Panc1 (cell line): Measurements from ENCODE around the gene ABCG5. TPM values are rescaled to one million over a fixed set of nuclear protein-coding genes. Genes with fewer than 3 reads are reported as not detected.

Experiments used
- ATAC-seq: fragments of 200-7000 bp; cut with Tn5 transposase; 2 replicates; pipeline ENCODE4 v1.9.1; 2020; ENCODE audit warnings: mild to moderate bottlenecking, moderate library complexity
- BruUV-seq: library from RNA; stranded (reverse); fragments of 400-500 nt; replicated peaks from 2 replicates; lab custom pipeline; 2021; lab: Mats Ljungman, UMichigan
- CTCF ChIA-PET: fragments of 300-600 bp; sonication (Branson Sonifier 250); formaldehyde crosslinking; loops from one replicate; lab custom pipeline; 2022; ENCODE audit warnings: antibody characterized with exemption; lab: Charles Lee
- POLR2A ChIA-PET: fragments of 300-600 bp; sonication (Branson Sonifier 250); formaldehyde crosslinking; loops from one replicate; lab custom pipeline; 2022; ENCODE audit warnings: antibody characterized with exemption; lab: Charles Lee
- DNase-seq: peaks from one replicate; pipeline ENCODE4 v3.0.0-alpha.2; 2010; ENCODE audit warnings: low read depth, low spot score
- H3K27ac ChIP-seq: 2 replicates; pipeline ENCODE4 v1.5.1; 2011; ENCODE audit warnings: mild to moderate bottlenecking, low read length, inconsistent platforms
- H3K27me3 ChIP-seq: fragments of 200-500 bp; sonication (Bioruptor generic); 2 replicates; pipeline ENCODE4 v1.6.0; 2014; ENCODE audit warnings: low read length, inconsistent platforms; ENCODE audit not compliant: control insufficient read depth, insufficient read depth
- H3K36me3 ChIP-seq: fragments of 200-500 bp; sonication (Bioruptor generic); 2 replicates; pipeline ENCODE4 v1.5.1; 2014; ENCODE audit warnings: inconsistent platforms, mild to moderate bottlenecking, low read length, moderate library complexity; ENCODE audit not compliant: control insufficient read depth, insufficient read depth
- H3K4me1 ChIP-seq: 2 replicates; pipeline ENCODE4 v1.5.1; 2011; ENCODE audit warnings: inconsistent platforms, mild to moderate bottlenecking, low read length, moderate library complexity; ENCODE audit not compliant: control insufficient read depth, insufficient read depth
- H3K4me3 ChIP-seq, 2 experiments: 2 replicates each; pipeline ENCODE4 v1.5.1; 2011 to 2012; ENCODE audit warnings: low read depth in 2 of 2, low read length in 2 of 2, mild to moderate bottlenecking in 2 of 2, inconsistent platforms in 1 of 2, moderate library complexity in 1 of 2
- H3K9me3 ChIP-seq: fragments of 200-500 bp; sonication (Bioruptor generic); 2 replicates; pipeline ENCODE4 v1.5.1; 2014; ENCODE audit warnings: low read depth, mild to moderate bottlenecking, inconsistent platforms, low read length, moderate library complexity; ENCODE audit not compliant: control insufficient read depth, insufficient read depth
- POLR2AphosphoS5 ChIP-seq: IDR thresholded peaks from 2 replicates; pipeline ENCODE4 v1.6.1; 2012; ENCODE audit warnings: mild to moderate bottlenecking, low read depth, low read length, moderate library complexity
- SIN3A ChIP-seq: IDR thresholded peaks from 2 replicates; pipeline ENCODE4 v1.6.1; 2012; ENCODE audit warnings: low read depth, mild to moderate bottlenecking, low read length, moderate library complexity, borderline replicate concordance; ENCODE audit not compliant: insufficient read depth
- TCF7L2 ChIP-seq: IDR thresholded peaks from 2 replicates; pipeline ENCODE4 v1.6.1; 2011; ENCODE audit warnings: mild to moderate bottlenecking, low read depth, low read length, inconsistent platforms
- in situ Hi-C: cut with HindIII; loops from 2 replicates; pipeline ENCODE4 v1.10.0; 2016; ENCODE audit warnings: low sequenced_read_pairs, low pct_unique_long_range_greater_than_20kb
- intact Hi-C: fragments of 100-400 bp; cut with micrococcal nuclease; formaldehyde crosslinking; loops from one replicate; pipeline ENCODE4 v1.10.0; 2022; ENCODE audit not compliant: unreplicated experiment
- total RNA-seq: library from RNA; stranded (reverse); gene quantifications from one replicate; pipeline ENCODE4 v1.2.1, GENCODE V29; 2021; ENCODE audit not compliant: unreplicated experiment
- TF ChIP-seq, protein P1 (sequence below): fragments of 450-650 bp; IDR thresholded peaks from 2 replicates; pipeline ENCODE4 v1.5.1; 2017; ENCODE audit warnings: mild to moderate bottlenecking
- TF ChIP-seq, protein P2 (sequence below), 2 experiments: IDR thresholded peaks; 2 replicates each; pipeline ENCODE4 v1.6.1; 2011 to 2012; ENCODE audit warnings: low read depth in 2 of 2, control low read depth in 1 of 2, low read length in 1 of 2, mild to moderate bottlenecking in 1 of 2, moderate library complexity in 1 of 2; ENCODE audit not compliant: insufficient read depth in 1 of 2

The ABCG5 gene
- total RNA-seq, 1 experiment from 2014 or later, result 0.05 TPM

DNA sequence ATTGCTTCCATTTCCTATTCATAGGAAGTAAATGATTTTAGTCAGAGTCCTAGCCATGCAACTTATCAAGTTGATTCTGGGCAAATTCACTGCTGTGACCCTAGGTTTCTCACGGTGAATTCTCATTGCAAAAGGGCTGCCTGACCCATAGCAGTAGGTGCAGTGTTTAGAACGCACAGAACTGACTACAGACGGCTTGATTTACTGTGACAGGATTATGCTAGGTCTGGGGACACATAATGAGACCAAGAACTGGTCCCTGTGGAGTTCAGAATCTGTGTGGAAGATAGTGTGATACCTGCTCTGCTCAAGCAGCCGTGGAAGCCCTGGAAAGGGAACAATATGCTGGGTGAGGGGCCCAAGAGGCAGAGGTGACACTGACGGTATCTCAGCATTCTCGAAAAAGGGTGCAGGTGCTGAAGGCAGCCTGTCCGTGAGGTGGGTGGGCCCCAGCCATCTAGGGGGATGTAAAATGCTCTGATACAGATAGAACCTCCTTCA lies 46.5 kb upstream of the ABCG5 start:
- no TSS peak for BruUV-seq
- in situ Hi-C loops (no loop called here), intact Hi-C loops (no loop called here)
- H3K9me3 ChIP-seq, result no peaks in the 10 kb centered on the region
- H3K27ac ChIP-seq, result no peak overlapping the region
- ChIA-PET CTCF (interaction anchor here (0.9 kb wide), 1 partner anchor 13 kb away, joined by 3 read pairs; no protein-coding TSS in a partner anchor), POLR2A (no interaction called here)
- no peaks in the 10 kb centered on the region for H3K4me1 ChIP-seq
- H3K36me3 ChIP-seq, result peaks cover 23% of the 10 kb centered on the region
- no peaks in the 10 kb centered on the region for H3K27me3 ChIP-seq
- TF ChIP-seq, protein P1, sequence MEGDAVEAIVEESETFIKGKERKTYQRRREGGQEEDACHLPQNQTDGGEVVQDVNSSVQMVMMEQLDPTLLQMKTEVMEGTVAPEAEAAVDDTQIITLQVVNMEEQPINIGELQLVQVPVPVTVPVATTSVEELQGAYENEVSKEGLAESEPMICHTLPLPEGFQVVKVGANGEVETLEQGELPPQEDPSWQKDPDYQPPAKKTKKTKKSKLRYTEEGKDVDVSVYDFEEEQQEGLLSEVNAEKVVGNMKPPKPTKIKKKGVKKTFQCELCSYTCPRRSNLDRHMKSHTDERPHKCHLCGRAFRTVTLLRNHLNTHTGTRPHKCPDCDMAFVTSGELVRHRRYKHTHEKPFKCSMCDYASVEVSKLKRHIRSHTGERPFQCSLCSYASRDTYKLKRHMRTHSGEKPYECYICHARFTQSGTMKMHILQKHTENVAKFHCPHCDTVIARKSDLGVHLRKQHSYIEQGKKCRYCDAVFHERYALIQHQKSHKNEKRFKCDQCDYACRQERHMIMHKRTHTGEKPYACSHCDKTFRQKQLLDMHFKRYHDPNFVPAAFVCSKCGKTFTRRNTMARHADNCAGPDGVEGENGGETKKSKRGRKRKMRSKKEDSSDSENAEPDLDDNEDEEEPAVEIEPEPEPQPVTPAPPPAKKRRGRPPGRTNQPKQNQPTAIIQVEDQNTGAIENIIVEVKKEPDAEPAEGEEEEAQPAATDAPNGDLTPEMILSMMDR, result no peak
- TF ChIP-seq SIN3A (no peak), TCF7L2 (no peak), POLR2AphosphoS5 (no peak)
- TF ChIP-seq, protein P2, sequence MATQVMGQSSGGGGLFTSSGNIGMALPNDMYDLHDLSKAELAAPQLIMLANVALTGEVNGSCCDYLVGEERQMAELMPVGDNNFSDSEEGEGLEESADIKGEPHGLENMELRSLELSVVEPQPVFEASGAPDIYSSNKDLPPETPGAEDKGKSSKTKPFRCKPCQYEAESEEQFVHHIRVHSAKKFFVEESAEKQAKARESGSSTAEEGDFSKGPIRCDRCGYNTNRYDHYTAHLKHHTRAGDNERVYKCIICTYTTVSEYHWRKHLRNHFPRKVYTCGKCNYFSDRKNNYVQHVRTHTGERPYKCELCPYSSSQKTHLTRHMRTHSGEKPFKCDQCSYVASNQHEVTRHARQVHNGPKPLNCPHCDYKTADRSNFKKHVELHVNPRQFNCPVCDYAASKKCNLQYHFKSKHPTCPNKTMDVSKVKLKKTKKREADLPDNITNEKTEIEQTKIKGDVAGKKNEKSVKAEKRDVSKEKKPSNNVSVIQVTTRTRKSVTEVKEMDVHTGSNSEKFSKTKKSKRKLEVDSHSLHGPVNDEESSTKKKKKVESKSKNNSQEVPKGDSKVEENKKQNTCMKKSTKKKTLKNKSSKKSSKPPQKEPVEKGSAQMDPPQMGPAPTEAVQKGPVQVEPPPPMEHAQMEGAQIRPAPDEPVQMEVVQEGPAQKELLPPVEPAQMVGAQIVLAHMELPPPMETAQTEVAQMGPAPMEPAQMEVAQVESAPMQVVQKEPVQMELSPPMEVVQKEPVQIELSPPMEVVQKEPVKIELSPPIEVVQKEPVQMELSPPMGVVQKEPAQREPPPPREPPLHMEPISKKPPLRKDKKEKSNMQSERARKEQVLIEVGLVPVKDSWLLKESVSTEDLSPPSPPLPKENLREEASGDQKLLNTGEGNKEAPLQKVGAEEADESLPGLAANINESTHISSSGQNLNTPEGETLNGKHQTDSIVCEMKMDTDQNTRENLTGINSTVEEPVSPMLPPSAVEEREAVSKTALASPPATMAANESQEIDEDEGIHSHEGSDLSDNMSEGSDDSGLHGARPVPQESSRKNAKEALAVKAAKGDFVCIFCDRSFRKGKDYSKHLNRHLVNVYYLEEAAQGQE (IDR thresholded peaks at IDR 0.05; ENCODE audit: insufficient read depth in 1 of 2, low read depth in 2 of 2, low read length in 1 of 2), result no peak
- DNase-seq (no peak), ATAC-seq (no peak)
- H3K4me3 ChIP-seq, result no peak overlapping the region

DNA sequence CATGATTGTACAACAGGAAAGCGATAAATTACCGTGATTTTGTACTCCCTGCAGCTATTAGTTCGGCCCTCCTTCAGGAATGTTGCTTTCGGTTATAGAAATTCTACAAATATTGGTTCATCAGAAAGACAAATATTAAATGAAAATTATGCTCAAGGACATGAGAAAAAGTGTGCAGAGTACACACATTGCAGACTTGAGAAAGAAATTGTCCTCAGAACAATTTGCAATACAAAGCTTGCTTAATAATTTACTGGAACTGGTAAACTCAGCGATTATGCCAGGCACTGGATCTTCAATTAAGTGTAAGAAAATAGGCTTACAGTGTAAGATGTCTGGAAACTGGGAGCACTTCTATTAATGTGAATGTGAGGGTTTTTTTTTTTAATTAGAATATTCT lies 46.0 kb upstream of the ABCG5 start:
- Histone ChIP-seq H3K27ac (no peak overlapping the region), H3K4me1 (no peaks in the 10 kb centered on the region), H3K36me3 (peaks cover 21% of the 10 kb centered on the region), H3K4me3 (no peak overlapping the region), H3K27me3 (no peaks in the 10 kb centered on the region), H3K9me3 (no peaks in the 10 kb centered on the region)
- in situ Hi-C loops (no loop called here), intact Hi-C loops (no loop called here)
- CTCF ChIA-PET, result interaction anchor here (0.9 kb wide), 1 partner anchor 13 kb away, joined by 3 read pairs; no protein-coding TSS in a partner anchor
- DNase-seq, result no peak
- no TSS peak for BruUV-seq
- POLR2A ChIA-PET, result no interaction called here
- ATAC-seq, result no peak
- TF ChIP-seq SIN3A (no peak), TCF7L2 (no peak), POLR2AphosphoS5 (no peak)
- TF ChIP-seq, protein P2 (IDR thresholded peaks at IDR 0.05; ENCODE audit: insufficient read depth in 1 of 2, low read depth in 2 of 2, low read length in 1 of 2), result no peak
- TF ChIP-seq, protein P1, result no peak
